Natural killer cell (primary cell): ENCODE measurements around the gene MARCOL. TPM values are rescaled to one million over a fixed set of nuclear protein-coding genes. Genes with fewer than 3 reads are reported as not detected.

Source experiments
- ATAC-seq, 3 donors: fragments of 150-1000 bp in 2 of 3; fragments of 200-7000 bp in 1 of 3; cut with Tn5 transposase; 1 replicate in 1 of 3; 2 replicates in 2 of 3; pipeline ENCODE4 v1.10.0; 2021; ENCODE audit warnings: mild to moderate bottlenecking in 2 of 3, moderate library complexity in 2 of 3
- DNase-seq, 2 donors: peaks; one replicate each; pipeline versions ENCODE4 v3.0.0 to v3.0.0-alpha.2; 2013 to 2021; ENCODE audit warnings: mixed read lengths in 1 of 2
- H3K27ac ChIP-seq: one replicate; pipeline ENCODE4 v1.5.1; 2013; ENCODE audit warnings: mild to moderate bottlenecking, low read length
- H3K27me3 ChIP-seq: one replicate; pipeline ENCODE4 v1.6.1; 2013; ENCODE audit warnings: low read length; ENCODE audit not compliant: control insufficient read depth, insufficient read depth
- H3K36me3 ChIP-seq: one replicate; pipeline ENCODE4 v1.6.1; 2013; ENCODE audit warnings: low read length; ENCODE audit not compliant: control insufficient read depth, insufficient read depth
- H3K4me1 ChIP-seq: one replicate; pipeline ENCODE4 v1.6.1; 2013; ENCODE audit warnings: low read length; ENCODE audit not compliant: control insufficient read depth, insufficient read depth
- H3K4me3 ChIP-seq: one replicate; pipeline ENCODE4 v1.5.1; 2013; ENCODE audit warnings: low read length
- H3K9me3 ChIP-seq: one replicate; pipeline ENCODE4 v1.6.1; 2013; ENCODE audit warnings: low read length; ENCODE audit not compliant: control insufficient read depth, insufficient read depth
- H3K27ac Mint-ChIP-seq, 2 donors: one replicate each; pipeline ENCODE4 v1.8.0; 2022; ENCODE audit warnings: mild to moderate bottlenecking in 2 of 2, mixed read lengths in 2 of 2, moderate library complexity in 1 of 2
- H3K27me3 Mint-ChIP-seq, 2 donors: one replicate each; pipeline ENCODE4 v1.8.0; 2022; ENCODE audit warnings: low read depth in 2 of 2, mixed read lengths in 2 of 2
- H3K36me3 Mint-ChIP-seq: one replicate; pipeline ENCODE4 v1.8.0; 2022; ENCODE audit warnings: mixed read lengths
- H3K4me1 Mint-ChIP-seq, 2 donors: one replicate each; pipeline ENCODE4 v1.8.0; 2022; ENCODE audit warnings: mixed read lengths in 2 of 2
- H3K4me3 Mint-ChIP-seq: one replicate; pipeline ENCODE4 v1.8.0; 2022; ENCODE audit warnings: mild to moderate bottlenecking, moderate library complexity, mixed read lengths
- H3K9me3 Mint-ChIP-seq, 2 donors: one replicate each; pipeline ENCODE4 v1.8.0; 2022; ENCODE audit warnings: mixed read lengths in 2 of 2
- CTCF ChIP-seq: fragments of 200-600 bp; IDR thresholded peaks from one replicate; pipeline ENCODE4 v1.8.0; 2022; ENCODE audit warnings: antibody characterized with exemption
- WGBS: methylation state at CpG from one replicate; pipeline ENCODE4 v1.1.7; 2013; ENCODE audit warnings: missing lambda C conversion rate; ENCODE audit not compliant: insufficient coverage; 5-methylcytosine and 5-hydroxymethylcytosine counted together
- intact Hi-C: fragments of 100-400 bp; cut with micrococcal nuclease; formaldehyde crosslinking; loops from one replicate; pipeline ENCODE4 v1.14.2; 2022
- total RNA-seq, 4 donors: library from RNA; stranded (reverse); fragments of 120-200 nt in 1 of 4; gene quantifications; one replicate each; pipeline versions ENCODE4 v1.2.3 to v1.2.4, GENCODE V29; 2013 to 2022

MARCOL gene
- total RNA-seq, 3 donors from 2014 or later (not counting 1 experiment from before 2014, with no cell fraction given) = not detected

- Mint-ChIP-seq H3K4me3 (no peak within 1 kb of the TSS), H3K9me3 (no peaks in the 10 kb centered on the region), H3K36me3 (no peaks in the 10 kb centered on the region), H3K4me1 (no peaks in the 10 kb centered on the region), H3K27ac (no peak within 1 kb of the TSS), H3K27me3 (peaks cover 0 to 7% of the 10 kb centered on the region in 2 donors)
- Histone ChIP-seq H3K4me1 (no peaks in the 10 kb centered on the region), H3K4me3 (no peak within 1 kb of the TSS), H3K36me3 (no peaks in the 10 kb centered on the region), H3K9me3 (no peaks in the 10 kb centered on the region), H3K27me3 (no peaks in the 10 kb centered on the region), H3K27ac (no peak within 1 kb of the TSS)
- 93% methylated on average over 2 of the region's 2 CpGs for WGBS
- no peak for TF ChIP-seq CTCF
- intact Hi-C loops = no loop called here
- DNase-seq (no peak), ATAC-seq (no peak)
Observed at GRCh38 chr5:148202531-148203203, 35.7 kb upstream of the MARCOL start, which contains the start of gene SPINK6. Gene SPINK6 (plus strand): TSS chr5:148203042. CDS start chr5:148203097, 55 bp downstream.

GRCh38 chr5:148205044-148205806 is 33.1 kb upstream of the MARCOL start:
- Histone ChIP-seq H3K27me3 (no peaks in the 10 kb centered on the region), H3K4me3 (no peak overlapping the region), H3K9me3 (no peaks in the 10 kb centered on the region), H3K27ac (no peak overlapping the region), H3K36me3 (no peaks in the 10 kb centered on the region), H3K4me1 (no peaks in the 10 kb centered on the region)
- Mint-ChIP-seq H3K36me3 (no peaks in the 10 kb centered on the region), H3K9me3 (peaks cover 0 to 4% of the 10 kb centered on the region in 2 donors), H3K27ac (no peak overlapping the region), H3K4me1 (no peaks in the 10 kb centered on the region), H3K27me3 (peaks cover 0 to 3% of the 10 kb centered on the region in 2 donors), H3K4me3 (no peak overlapping the region)
- DNase-seq (no peak), ATAC-seq (no peak)
- no CpG with 5 or more reads among the region's 4 CpGs for WGBS
- no peak for TF ChIP-seq CTCF
- intact Hi-C loops = no loop called here

DNA sequence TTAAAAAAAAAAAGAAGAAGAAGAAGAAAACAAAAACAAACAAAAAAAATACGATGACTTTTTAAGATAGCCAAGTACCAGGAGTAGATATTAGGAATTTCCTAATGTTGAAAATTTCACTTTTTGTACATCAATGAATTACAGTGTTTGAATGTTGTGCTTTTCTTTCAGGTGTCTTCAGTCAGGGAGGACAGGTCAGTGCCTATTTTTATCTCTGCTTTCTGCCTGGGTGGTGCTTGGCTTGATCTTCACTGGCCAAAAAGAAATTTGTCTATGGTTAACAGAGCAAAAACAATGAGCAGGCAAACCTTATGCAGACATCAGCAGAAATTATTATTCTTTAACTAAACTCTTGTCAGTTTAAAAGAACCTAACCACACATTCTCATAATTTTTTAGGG is 32.5 kb upstream of the MARCOL start:
- Histone ChIP-seq H3K9me3 (no peaks in the 10 kb centered on the region), H3K36me3 (no peaks in the 10 kb centered on the region), H3K4me3 (no peak overlapping the region), H3K27ac (no peak overlapping the region), H3K4me1 (no peaks in the 10 kb centered on the region), H3K27me3 (no peaks in the 10 kb centered on the region)
- no peak for DNase-seq
- Mint-ChIP-seq H3K4me3 (no peak overlapping the region), H3K36me3 (no peaks in the 10 kb centered on the region), H3K27me3 (peaks cover 0 to 3% of the 10 kb centered on the region in 2 donors), H3K9me3 (peaks cover 0 to 6% of the 10 kb centered on the region in 2 donors), H3K4me1 (no peaks in the 10 kb centered on the region), H3K27ac (no peak overlapping the region)
- no CpG with 5 or more reads among the region's 1 CpG for WGBS
- intact Hi-C loops = no loop called here
- ATAC-seq = no peak
- TF ChIP-seq CTCF = no peak
